SH-SY5Y (cell line): ENCODE measurements around the gene SLC26A8.

Experiments
- GATA2 ChIP-seq: IDR thresholded peaks from 2 replicates; pipeline ENCODE4 v1.6.1; 2011; ENCODE audit warnings: mild to moderate bottlenecking, low read depth, low read length
- GATA3 ChIP-seq: IDR thresholded peaks from 2 replicates; pipeline ENCODE4 v1.6.1; 2011; ENCODE audit warnings: low read depth, mild to moderate bottlenecking, low read length, moderate library complexity

Gene SLC26A8

GRCh38 chr6:36062247-36062646 lies 37.8 kb upstream of the SLC26A8 start:
- TF ChIP-seq GATA3 (no peak), GATA2 (no peak)

DNA sequence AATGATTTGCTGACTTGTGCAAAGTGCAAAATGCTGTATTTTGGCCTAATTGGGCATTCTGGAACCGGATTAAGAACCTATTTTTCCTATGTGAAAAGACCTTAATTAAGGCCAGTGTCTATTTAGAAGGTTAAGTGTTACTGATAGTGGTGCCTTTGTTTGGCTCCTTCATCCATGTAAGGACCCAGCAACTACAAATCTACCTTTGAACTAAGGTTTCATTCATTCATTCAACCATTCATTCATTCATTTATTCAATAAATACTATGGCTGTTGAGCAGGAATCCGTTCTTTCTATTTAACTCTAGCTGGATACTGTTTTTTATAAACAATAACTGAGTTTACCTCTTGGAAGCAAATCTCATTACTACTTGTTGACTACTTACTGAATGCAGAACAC lies 36.8 kb upstream of the SLC26A8 start:
- TF ChIP-seq GATA2 (no peak), GATA3 (no peak)

- TF ChIP-seq GATA3 (no peak), GATA2 (no peak)
Observed at GRCh38 chr6:36056178-36056577, 31.7 kb upstream of the SLC26A8 start.

DNA sequence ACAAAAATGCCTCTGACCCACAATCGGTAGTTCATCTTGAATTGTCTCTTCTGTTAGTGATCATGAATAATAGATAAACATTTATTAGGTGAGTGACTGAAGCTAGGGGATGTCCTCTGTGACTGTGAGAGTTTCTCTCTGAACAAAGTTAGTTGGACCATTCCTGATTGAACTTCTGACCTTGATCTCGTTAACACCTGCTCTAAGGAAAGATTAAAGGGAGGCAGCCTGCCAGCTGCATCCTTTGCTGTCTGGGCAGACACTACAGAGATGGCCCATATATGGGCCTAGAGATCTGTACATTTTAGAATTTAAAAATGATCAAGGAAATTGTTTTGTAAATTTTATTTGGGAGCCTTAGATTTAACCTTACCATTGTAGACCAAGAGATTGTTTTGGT lies 30.5 kb upstream of the SLC26A8 start:
- TF ChIP-seq GATA2 (no peak), GATA3 (no peak)

DNA sequence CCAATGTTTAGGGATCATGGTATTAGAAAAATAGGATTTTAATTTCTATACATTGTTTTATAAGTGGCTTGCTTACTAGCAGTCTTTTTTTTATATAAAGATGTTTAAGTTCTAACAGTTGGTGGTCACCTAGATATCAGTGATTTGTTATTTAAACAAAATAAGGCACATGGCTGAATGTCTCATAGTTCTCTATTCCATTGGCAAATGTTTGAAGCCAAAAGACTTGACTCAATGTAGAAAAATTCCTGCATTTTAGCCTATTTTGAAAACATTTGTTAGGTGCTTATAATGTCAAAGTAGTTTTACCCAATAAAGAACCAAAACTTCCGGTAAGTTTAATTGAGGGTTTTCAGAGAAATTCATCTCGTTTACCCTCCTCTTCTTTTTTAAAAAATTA lies 30.0 kb upstream of the SLC26A8 start:
- TF ChIP-seq GATA2 (no peak), GATA3 (no peak)

DNA sequence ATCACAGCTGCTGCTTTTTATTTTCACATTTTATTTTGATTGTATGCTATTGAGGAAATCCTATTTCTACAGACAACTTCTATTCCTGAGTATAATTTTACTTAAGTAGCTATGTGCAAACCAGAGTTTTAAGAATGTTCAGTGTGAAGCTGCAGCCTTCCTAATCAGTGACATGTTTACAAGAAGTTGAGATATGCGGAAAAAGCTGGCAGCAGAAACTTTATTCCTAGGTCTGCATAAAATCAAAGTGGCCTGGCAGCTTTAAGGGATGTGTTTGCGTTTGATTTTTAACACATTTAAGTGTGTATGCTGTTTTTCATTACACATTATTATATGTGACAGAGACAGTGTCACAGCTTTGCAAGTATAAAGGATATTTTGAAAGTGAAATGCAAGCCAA lies 29.4 kb upstream of the SLC26A8 start:
- TF ChIP-seq GATA3 (no peak), GATA2 (no peak)

DNA sequence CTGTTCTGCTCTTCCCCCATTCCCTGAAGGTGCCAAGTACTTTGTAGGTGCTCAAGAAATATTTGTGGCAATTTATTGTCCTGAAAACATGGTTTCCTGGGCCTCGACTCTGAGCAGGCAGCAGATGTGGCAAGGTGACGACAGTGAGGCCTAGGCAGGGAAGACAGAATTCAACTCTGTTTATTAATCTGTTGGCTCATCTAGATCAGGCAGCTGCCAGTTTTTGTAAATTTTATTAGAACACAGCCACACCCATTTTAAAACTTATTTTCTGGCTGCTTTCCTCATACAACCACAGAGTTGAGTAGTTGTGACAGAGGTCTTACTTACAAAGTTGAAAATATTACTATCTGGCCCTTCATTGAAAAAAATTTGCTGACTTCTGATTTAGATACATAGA lies 27.7 kb upstream of the SLC26A8 start:
- TF ChIP-seq GATA3 (no peak), GATA2 (no peak)

- TF ChIP-seq GATA2: no peak
Observed at GRCh38 chr6:36050947-36051710, 26.7 kb upstream of the SLC26A8 start.

GRCh38 chr6:36050305-36050704 lies 25.9 kb upstream of the SLC26A8 start:
- no peak for TF ChIP-seq GATA2
- no peak for TF ChIP-seq GATA3

GRCh38 chr6:36049582-36049981 lies 25.1 kb upstream of the SLC26A8 start:
- TF ChIP-seq GATA2: no peak

- TF ChIP-seq GATA3: no peak
- no peak for TF ChIP-seq GATA2
Observed at GRCh38 chr6:36042618-36043260, 18.3 kb upstream of the SLC26A8 start.

DNA sequence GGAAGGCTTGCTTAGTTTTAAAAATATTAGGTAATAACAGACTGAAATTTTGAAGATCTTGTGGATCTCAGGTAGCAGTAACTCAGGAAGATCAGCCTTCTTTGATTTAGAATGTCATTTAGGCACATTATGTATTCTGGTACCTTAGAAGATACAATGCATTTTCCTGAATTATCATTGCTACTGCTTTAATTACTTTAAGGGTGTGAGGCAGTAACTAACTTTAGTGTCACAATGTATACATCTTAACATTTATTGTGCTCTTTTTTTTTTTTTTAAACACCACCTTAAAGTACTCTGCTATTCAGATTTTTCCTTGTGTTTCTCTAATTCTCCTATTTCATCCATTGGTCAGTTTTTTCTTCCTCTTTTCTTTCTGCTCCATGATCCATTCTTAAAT lies 16.5 kb upstream of the SLC26A8 start:
- no peak for TF ChIP-seq GATA2
- TF ChIP-seq GATA3: no peak

DNA sequence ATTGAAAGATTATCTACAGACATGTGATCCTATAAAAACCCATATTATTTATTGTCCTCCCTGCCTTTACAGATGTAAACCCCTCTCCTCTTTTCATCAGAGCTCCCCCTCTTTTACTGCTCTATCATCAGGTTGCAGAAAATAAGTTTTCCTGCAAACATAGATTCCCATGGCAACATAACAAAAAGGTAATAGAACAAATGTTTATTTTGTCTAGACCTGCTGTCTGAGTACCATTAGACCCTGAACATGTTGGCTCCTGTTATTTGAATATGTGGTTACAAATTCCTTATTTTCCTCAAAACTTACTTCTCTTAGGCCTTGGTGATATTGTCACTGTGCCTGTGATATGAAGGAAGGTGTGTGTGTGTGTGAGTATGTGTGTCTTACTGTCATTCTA lies 14.7 kb upstream of the SLC26A8 start:
- TF ChIP-seq GATA2 (no peak), GATA3 (no peak)

DNA sequence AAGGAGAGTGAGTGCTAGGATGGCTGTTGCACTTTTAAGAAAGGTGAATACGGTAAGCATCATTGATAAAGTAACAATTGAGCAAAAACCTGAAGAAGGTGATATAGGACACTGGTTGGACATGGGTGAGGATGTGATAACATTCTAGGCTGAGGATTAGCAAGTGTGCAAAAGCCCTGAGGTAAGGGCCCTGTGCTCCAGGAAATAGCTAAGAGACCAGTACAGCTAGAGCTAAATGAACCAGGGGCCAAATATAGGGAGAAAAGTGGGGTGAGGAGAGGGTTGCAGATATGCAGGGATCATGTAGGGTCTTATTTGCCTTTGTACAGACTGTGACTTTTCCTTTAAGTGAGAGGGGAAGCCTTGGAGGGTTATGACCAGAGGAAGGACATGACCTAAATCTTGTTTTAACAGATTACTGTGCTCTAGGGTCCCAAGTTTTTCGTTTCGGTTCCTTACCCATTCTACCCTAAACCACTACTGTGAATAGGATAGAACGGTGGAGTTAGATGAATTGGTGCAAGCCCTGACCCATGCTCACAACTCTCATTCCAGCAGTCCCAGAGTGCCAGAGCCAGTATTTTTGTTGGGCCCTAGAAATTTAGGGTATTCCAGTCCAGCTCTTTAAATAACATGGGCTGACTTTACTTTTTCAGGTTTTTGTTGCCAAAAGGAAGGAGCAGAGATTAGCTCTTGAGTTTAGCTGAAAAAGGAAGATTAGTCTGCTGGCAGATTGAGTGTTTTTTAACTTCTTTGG lies 13.9 kb upstream of the SLC26A8 start:
- TF ChIP-seq GATA3: no peak

GRCh38 chr6:36035225-36035624 lies 10.8 kb upstream of the SLC26A8 start:
- TF ChIP-seq GATA2 (no peak), GATA3 (no peak)
